Fibroblast of lung (primary cell): ENCODE data around the gene STARD13.

ENCODE experiments used
- CTCF ChIP-seq, 2 donors: IDR thresholded peaks in 1 of 2; conservative IDR thresholded peaks in 1 of 2; 1 replicate in 1 of 2; 2 replicates in 1 of 2; pipeline ENCODE4 v1.5.1; 2011 to 2012; ENCODE audit warnings: low read length in 2 of 2, control low read depth in 1 of 2, inconsistent platforms in 1 of 2, low read depth in 1 of 2, mild to moderate bottlenecking in 1 of 2
- EZH2 ChIP-seq: IDR thresholded peaks from 2 replicates; pipeline ENCODE4 v1.5.1; 2012; ENCODE audit warnings: low read length, control low read depth, mild to moderate bottlenecking; ENCODE audit errors: missing control alignments

GRCh38 chr13:33224191-33224590, 61.4 kb downstream of the STARD13 start:
- TF ChIP-seq CTCF (conservative IDR thresholded peaks at IDR 0.05 in 1 of 2, IDR thresholded peaks at IDR 0.05 in 1 of 2; ENCODE audit: low read depth in 1 of 2, low read length in 2 of 2) (no peak), EZH2 (no peak)
